NB4 (cell line): ENCODE results near the gene SLC7A5.
"Not testable (repeated sequence)": the region's sequence is repeated elsewhere in the genome, so short reads cannot be mapped to it uniquely, and the experiment has no call there.

Source experiments
- DNase-seq: peaks from one replicate; pipeline ENCODE4 v3.0.0; 2010; ENCODE audit warnings: low read depth
- H3K4me3 ChIP-seq: one replicate; pipeline ENCODE4 v1.5.1; 2011; ENCODE audit warnings: mild to moderate bottlenecking, low read depth, low read length, moderate library complexity
- CTCF ChIP-seq: IDR thresholded peaks from one replicate; pipeline ENCODE4 v1.5.1; 2012; ENCODE audit warnings: low read depth, low read length
- MAX ChIP-seq: IDR thresholded peaks from 2 replicates; pipeline ENCODE4 v1.6.1; 2011; ENCODE audit warnings: low read depth, low read length
- MYC ChIP-seq: IDR thresholded peaks from 2 replicates; pipeline ENCODE4 v1.6.1; 2011; ENCODE audit warnings: low read depth, low read length
- POLR2A ChIP-seq: IDR thresholded peaks from 2 replicates; pipeline ENCODE4 v1.6.1; 2011; ENCODE audit warnings: mild to moderate bottlenecking; ENCODE audit not compliant: insufficient read length; ENCODE audit errors: extremely low read depth

SLC7A5 gene

DNA sequence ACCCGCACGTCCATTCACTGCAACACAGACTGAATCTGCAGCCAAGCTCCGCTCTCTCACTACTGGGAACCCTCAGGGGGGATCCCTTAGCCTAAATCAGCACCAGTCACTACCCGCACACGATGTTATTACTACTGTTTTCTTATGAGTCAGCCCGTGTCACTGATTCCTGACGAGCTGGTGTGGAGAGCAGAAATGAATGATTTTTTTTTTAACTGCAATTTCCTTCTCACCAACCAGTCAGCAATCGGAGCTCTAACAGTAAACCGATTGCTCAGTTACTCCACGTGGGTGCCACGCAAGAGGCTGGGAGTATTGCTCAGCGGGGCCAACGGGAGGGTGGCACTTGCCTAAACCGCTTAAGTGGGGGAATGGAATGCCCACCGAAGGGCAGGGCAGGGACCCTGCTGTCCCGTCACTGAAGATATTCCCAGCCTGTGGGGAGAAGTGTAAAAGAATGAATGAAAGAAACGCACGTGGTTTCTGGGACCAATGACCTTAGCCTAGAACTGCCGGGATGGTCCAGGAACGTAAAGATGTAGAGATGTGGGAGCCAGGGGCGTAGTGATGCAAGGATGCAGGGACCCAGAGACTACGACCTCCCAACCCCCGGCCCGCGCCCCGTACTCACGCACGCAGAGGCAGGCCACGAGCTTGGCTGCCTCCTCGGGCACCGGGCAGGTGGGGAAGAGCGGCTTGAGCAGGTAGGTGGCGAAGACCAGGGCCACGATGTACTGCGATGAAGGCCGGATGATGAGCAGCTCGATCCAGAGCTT lies 865 bp downstream of the SLC7A5 start:
- peak overlapping the region; percentile 77 for H3K4me3 ChIP-seq
- peak; percentile 72 for DNase-seq
- TF ChIP-seq MYC = peak; percentile 72
- TF ChIP-seq MAX = peak; percentile 90

DNA sequence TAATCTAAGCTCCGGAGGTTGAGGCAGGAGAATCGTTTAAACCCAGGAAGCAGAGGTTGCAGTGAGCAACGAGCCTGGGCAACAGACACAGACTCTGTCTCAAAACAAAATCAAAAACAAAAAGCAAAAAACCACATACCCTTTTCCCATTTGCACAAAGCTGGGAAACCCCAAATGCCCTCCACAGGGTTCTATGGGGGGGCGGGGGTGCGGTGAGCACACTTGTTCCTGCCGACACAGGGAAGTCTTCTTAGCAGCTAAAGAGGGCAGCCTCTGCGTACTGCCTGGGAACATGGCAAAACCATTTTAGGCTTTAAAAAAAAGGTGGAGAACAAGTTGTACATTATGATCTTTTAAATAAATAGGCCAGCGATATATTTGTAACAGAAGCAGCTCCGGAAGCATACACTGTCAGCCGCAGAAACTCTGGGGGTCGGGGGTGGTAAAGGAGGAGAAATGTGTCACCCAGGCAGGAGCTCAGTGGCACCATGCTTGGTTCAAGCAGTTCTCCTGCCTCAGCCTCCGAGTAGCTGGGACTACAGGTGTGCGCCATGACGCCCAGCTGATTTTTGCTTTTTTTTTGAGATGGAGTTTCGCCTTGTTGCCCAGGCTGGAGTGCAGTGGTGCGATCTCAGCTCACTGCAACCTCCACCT lies 3.3 kb downstream of the SLC7A5 start:
- peak; percentile 46 for DNase-seq
- peak overlapping the region; percentile 77 for H3K4me3 ChIP-seq

GRCh38 chr16:87864331-87864989 lies 4.8 kb downstream of the SLC7A5 start:
- peak overlapping the region; percentile 77 for H3K4me3 ChIP-seq

DNA sequence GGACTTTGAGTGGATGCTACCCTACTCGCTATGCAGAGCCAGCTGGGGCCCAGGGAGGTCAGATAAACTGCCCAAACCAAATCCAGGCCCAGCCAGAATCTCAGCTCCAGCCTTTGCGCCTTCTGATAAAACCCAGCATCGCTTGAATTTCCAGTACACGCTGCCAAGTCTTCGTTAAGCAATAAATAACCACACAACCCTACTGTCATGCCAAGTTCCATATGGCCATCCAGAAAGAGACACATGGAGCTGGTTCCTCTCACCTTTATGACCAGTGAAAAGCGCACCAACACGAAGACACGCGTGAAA lies 6.0 kb downstream of the SLC7A5 start:
- not testable (repeated sequence) for DNase-seq, H3K4me3 ChIP-seq

More at GRCh38 chr16:87864331-87864989, 4.8 kb downstream of the SLC7A5 start:
- no peak for DNase-seq
- no peak for TF ChIP-seq CTCF
- no peak for TF ChIP-seq POLR2A
- TF ChIP-seq MAX = no peak
- TF ChIP-seq MYC = no peak

GRCh38 chr16:87862597-87863326 lies 6.5 kb downstream of the SLC7A5 start:
- not testable (repeated sequence) for H3K4me3 ChIP-seq

DNA sequence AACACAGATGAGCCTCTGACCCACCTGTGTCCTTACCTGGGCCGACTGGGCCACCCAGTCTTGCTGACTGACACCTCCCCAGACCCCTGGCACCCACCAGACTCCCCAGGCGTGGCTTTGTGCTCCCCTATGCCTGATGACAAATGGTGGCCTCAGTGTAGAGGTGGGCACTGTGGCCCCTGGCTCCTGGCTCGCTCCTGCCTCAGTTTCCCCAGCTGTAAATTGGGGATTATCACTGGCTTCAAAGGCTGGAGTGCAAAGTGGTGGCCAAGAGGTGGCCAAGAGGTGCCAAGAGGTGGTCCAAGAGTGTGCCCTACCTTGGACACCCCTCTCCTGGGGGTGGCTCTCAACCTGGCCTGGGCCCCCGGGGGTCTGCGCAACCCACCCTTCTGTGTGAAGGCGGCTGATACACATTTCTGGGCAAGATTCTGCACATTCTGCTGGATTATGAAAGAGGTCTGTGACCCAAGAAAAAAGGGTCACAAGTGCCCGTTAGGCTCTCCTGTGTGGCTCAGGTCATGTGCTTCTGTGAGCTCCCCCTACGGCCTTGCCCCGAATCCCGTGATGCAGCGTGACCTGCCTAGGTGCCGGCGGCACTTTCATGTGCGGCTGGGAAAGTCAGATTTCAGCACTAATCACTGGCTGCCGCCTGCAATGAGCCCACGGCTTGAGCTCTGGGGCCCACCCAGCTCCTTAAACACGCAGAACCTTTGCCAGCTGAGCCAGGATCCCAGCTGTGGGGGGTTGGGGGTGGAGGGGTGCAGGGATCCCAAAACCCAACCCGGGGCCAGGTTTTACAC lies 7.8 kb downstream of the SLC7A5 start:
- DNase-seq, H3K4me3 ChIP-seq: not testable (repeated sequence)

More at GRCh38 chr16:87862597-87863326, 6.5 kb downstream of the SLC7A5 start:
- DNase-seq = not testable (repeated sequence)

DNA sequence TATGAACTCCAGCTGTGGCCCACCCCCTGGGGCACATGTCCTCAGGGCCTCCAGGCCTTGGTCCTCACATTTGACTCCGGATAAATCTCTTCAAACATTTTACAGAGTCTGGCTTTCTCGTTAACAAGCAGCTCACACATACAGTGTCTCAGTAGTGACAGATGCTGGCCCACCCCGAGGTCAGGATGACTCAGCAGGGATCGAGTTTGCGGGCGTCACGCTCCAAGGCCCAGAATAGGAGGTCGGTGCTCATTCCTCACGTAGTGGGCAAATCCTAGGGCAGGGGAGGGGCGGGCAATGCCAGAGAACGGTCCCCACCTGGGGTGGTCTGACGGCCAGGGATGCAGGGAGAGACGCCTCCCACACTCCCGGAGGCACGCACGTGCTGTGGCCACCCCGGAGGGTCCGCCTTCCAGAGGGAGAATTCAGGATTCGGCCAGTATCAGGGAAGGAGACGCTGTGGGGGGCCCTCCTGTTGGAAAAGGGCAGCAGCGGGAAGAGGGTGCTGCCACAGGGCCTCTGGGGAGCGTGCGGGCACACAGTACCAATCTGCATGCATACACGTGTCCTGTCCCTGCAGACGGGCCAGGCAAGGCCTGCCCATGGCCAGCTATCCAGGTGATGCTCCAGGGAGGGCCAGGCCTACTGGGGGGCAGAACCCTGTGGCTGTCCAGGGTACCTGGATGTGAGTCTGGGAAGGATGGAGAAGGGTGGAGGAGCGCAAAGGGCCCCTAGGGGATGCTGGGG lies 8.6 kb downstream of the SLC7A5 start:
- DNase-seq = no peak
- no peak for TF ChIP-seq POLR2A
- TF ChIP-seq MAX = no peak
- no peak for TF ChIP-seq MYC
- no peak for TF ChIP-seq CTCF
- H3K4me3 ChIP-seq = no peak overlapping the region

GRCh38 chr16:87858151-87858993 lies 10.9 kb downstream of the SLC7A5 start:
- not testable (repeated sequence) for H3K4me3 ChIP-seq, DNase-seq
